NOMO-1 (cell line): ENCODE results near the gene NCLN.
"Not testable (repeated sequence)": the region's sequence is repeated elsewhere in the genome, so short reads cannot be mapped to it uniquely, and the experiment has no call there.

ENCODE experiments used
- DNase-seq, 2 experiments: peaks; one replicate each; lab custom pipeline; 2025; ENCODE audit not compliant: unreplicated experiment in 2 of 2; lab: John Stamatoyannopoulos, UW

NCLN gene

DNA sequence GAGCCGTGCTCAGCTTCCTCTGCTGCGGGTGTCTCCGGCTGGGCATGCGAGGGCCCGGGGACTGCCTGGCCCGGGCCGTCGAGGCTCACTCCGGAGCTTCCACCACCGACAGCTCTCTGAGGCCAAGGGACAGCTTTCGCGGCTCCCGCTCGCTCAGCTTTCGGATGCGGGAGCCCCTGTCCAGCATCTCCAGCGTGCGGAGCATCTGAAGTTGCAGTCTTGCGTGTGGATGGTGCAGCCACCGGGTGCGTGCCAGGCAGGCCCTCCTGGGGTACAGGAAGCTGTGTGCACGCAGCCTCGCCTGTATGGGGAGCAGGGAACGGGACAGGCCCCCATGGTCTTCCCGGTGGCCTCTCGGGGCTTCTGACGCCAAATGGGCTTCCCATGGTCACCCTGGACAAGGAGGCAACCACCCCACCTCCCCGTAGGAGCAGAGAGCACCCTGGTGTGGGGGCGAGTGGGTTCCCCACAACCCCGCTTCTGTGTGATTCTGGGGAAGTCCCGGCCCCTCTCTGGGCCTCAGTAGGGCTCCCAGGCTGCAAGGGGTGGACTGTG is 5.9 kb upstream of the NCLN start:
- DNase-seq = no peak

DNA sequence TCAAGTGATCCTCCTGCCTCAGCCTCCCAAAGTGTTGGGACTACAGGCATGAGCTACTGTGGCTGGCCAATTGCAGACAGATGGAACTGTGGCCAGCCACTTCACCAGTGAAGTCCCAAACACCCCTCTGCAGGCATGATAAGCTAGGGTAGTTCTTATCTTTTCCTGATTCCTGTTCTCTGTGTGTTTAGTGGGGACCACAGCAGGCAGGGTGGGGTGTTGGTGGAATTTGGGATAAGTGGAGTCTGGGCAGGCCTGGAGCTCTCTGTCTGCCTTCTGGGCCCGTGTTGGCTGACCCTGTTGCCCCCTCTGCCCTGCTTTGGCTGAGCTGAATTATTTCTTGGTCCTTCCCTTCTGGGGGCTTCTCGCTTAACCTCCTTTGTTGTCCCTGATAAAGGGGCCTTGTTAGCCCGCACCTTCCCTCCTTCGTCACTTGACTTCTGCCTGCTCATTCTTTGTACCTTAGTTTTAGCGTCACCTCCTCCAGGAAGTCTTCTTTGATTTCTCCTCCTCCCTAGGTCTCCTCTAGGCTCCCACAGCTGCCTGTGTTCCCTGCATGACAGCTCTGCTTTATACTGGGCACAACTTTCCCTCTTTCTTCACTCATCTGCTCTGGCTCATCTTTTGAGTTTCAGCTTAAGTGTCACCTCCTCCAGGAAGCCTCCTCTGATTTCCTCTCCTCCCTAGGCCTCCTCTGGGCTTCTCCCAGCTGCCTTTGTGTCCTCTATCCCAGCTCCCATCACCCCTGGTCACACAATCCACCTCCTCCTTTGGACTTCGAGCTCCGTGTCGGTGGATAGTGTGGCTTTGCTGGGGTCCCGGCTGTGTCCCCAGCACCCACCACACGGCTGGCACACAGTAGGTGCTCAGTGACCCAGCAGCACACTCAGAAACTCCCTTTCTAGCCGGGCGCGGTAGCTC is 1.7 kb upstream of the NCLN start:
- no peak for DNase-seq

DNA sequence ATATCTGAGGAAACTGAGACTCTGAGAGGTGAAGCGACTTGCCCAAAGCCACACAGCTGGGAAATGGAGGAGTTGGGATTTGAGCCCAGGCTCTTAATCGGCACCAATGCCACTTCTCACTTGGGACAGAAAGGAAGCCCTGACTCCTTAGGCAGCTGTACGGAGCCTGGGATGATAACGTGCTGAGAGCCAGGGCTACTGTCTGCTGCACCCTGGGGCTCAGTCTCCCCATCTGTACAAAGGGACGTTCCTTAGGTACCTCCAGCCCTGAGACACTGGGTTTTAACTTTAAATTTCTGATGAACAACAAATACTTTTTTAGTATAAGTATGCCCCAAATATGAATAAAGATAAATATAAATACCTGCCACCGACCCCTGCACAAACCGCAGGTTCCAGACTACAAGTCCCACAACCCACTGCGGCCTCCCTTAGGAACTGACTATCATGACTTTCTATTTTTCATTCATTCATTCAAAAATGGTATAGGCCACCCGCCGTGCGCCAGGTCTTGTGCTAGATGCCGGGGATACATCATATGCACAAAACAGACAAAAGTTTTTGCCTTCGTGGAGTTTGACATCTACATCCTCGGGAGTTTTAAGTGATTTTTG is 776 bp upstream of the NCLN start:
- DNase-seq = peak; percentile 79 to 80

DNA sequence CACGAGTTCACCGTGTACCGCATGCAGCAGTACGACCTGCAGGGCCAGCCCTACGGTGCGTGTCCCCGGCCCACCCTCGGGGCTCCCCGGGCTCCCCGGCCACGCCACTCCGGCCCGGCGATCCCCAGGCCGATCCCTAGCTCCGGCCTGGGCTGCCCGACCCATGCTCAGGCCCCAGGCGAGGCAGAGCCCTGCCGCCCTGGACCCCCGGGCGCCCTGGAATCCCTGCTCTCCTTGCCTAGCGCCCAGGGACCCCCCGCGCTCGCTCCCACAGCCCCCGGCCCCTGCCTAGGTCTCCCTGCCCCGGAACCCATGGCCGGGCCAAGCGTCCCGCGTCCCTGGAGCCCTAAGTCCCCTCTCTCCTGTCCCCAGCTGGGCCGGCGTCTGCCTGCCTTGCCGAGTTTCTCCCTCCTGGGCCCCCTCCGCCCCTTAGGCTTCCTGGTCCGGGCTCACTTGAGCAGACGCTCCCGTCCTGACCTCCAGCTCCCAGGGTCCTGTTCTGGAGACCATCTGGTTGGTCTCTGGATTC is 494 bp downstream of the NCLN start:
- no peak for DNase-seq

DNA sequence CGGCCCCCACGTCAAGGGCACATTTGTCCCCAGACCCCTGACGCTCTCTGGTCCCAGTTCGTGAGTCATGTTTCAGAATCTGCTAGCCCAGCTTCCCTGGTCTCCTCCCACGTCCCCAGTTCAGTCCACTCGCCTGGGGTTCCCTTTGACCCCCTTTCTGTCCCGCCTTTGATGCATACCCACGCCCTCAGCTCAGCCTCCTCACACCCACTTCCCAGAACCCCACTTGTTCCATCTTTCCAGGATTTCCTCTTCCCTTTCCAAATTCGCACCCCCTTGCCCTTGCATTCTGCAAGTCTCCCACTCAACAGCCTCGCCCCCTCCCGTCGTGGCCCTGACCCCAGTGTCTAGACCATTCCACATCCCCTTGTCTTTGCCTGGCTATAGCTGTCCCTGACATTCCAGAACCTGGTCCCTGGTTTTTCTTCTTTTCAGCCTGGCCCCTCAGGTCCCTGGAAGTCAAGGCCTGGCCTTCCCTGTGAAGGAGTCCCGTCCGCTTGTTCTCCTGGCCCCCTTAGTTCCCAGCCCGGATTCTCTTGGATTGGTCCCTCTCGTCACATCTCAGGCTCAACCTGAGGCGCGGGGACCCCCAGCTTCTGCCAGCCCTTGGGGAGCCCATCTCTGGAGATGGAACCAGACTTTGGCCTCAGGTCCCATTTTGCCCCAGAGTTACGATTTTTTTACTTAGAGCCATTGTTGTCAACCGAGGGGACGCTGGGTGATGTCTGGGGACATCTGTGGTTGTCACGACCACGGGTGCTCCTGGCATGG is 1.3 kb downstream of the NCLN start:
- no peak for DNase-seq

DNA sequence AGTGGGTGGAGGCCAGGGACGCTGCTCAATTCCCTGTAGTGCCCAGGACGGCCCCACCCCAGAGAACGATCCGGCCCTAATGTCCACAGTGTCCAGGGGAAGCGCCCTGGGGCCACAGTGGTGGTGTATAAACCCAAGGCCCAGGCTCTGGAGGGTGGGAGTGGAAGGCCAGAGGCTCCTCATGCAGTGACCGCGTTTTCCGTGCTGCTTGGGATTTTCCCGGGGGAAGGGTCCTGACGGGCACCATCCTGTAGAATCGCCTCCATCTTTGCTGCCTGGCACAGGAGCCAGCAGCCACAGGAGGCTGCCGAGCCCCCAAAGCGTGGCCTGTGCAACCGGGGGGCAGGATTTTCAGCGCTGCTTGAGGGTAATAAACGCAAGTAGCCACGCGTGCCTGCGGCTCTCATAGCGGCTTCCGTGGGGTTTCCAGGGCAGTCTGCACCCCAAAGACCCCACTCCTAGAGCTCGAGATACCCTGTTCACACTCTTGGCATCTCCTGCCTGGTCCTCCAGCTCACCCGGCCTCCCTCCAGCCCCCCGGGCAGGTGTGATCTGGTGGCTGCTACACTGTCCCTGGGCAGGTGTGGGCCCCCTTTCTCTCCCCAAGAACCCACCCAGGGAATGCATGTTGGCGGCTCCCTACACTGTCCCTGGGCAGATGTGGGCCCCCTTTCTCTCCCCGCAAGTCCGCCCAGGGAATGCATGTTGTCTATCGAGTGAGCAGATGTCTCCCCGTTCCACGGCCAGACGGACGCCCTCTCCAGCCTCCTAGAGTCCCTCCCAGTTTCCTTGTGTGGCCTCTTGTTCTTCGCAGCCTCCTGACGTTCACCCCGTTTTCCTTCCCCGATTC is 2.2 kb downstream of the NCLN start:
- no peak for DNase-seq

DNA sequence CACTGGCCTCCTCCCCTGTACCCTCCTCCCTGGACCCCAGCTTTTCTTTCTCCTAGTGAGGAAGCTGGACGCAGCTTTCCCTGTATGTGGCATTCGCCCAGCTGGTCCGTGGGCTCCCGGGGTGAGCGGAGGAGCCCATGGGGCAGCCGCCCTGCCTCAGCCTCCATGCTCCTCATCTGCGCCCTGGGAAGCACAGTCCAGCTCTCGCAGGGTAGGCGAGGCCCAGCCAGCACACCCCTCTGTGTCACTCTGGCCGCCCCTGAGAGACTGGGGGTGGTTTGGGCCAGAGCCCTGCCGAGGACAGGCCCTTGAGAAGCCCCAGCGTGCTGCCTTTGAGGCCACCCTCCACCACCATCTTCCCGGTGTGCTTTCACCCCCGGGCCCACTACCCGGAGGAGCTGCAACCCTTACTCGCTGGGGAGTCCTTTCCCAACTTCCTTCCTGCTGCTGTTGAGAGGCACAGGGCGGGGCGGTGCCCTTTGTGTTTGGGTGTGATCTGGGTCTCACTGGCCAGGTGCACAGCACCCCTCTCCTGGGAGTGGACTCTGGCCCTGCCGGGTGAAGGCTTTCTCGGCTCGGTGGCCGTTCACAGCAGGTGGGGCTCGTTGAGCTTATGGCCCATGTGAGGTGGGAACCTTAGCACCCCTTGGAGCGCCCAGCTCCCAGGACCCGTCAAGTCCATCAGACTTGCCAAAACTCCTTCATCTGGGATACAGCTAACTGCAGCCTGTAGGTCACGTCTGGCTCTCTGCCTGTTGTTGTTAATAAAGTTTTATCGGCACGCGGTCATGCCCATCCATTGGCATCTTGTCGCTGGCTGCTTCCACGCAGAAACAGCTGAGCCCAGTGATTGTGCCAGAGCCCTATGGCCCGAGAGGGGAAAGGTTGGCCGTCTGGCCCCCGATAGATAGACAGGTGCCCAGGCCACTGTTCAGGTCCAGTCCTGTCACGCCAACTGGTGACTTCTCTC is 3.2 kb downstream of the NCLN start:
- peak in 1 of 2 experiments; percentile 33 for DNase-seq

DNA sequence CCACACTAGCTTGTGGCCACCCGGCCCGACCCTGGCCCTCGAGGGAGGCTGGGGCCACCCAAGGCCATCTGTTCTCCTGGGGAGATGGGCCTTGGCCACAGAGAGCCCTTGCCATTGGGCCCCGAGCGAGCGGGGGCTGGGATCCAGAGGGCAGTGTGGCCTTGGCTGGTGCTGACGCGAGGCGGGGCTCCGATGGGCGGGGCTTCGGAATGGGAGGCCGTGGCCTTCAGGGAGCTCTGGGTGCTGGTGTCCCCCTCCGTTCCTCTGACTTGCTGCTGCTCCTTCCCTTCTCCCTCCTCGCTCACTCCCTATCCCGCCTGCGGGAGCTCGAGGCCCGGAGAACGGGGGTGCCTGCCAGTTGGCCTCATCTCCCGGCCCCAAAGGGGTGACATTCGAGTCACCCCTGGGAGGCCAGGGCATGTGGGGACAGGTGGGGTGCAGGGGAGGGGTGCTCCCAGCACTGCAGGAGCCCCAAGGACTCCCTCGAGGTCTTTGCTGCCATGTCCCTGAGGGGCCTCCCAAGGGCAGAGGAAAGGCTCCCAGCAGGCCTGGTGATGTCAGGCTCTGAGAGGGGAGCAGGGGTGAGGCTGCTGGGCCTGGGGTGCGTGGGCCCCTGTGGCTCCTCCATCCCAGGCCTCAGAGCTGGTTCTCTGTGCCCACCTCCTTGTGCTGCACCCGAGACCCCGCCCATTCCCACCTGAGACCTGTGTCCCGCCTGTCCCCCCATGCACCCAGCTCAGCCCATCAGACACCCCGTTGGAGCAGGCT is 4.2 kb downstream of the NCLN start:
- DNase-seq = no peak

DNA sequence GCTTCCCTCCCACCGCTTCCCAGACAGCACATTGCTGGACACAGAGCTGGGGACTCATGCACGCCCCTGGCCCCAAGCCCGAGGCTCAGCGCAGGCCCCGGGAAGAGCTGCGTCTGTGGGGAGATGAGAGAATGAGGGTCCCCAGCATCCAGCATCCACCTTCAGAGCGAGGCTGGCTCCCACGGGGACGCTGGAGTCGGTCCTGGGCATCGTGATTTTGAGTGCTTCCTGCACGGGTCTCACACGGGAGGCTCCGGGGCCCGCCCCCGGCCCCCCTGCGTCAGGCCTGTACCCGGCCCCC is 4.7 kb downstream of the NCLN start:
- DNase-seq = no peak

DNA sequence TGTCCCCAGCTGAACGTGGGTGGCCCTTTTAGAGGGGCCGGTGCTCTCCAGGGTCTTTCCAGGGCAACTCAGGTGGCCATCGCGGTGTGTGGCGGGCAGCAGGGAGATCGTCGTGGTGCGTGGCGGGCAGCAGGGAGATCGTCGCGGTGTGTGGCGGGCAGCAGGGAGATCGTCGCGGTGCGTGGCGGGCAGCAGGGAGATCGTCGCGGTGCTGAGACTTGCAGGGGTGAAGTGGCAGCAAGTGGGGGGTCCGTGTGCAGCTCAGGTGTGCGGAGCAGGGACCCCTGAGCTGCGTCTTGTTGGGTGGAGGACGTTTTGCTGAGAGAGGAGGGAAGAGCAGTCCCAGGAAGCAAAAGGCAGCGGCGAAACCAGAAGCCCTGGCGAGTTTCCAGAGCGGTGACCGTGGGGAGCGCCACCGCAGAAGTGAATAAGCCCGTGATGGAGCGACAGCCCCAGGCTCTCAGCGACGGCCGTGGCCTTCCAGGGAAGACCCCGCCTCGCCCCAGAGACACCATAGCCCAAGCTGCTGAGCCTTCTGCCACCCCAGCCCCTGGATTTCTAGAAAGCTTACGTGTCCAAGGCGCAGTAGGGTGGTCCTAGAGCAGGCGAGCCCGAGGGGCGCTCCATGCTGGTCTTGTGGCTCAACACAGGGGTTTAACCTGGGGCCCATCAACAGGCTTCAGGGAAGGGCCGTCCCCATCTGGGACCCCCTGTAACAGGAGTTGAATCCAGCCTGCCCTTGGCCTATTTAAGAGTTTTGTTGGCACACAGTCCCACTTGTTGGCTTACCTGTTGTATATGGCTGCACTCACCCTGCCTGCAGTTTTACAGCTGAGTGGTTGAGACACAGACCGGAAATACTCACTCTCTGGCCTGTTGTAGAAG is 5.4 kb downstream of the NCLN start:
- no peak for DNase-seq

DNA sequence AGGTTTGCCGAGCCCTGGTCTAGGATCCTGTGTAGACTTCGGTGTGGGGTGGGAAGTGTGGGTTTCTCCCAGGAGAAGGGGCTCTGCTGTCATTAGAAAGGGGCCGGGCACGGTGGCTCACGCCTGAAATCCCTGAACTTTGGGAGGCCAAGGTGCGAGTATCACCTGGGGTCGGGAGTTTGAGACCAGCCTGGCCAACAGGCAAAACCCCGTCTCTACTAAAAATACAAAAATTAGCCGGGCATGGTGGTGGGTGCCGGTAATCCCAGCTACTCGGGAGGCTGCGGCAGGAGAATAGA is 6.0 kb downstream of the NCLN start:
- DNase-seq = not testable (repeated sequence)

DNA sequence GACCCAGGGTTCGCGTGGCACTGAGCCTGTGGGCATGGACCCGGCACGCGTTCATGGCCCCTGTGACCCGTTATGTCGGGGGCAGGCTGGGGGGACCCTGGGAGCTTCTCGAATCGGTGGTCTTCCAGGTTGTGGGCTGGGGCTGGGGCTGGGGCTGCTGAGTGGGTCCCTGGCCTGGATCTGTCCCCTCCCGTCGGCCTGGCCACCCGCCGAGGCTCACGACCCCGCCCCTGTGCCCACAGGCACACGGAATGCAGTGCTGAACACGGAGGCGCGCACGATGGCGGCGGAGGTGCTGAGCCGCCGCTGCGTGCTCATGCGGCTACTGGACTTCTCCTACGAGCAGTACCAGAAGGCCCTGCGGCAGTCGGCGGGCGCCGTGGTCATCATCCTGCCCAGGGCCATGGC is 6.5 kb downstream of the NCLN start:
- no peak for DNase-seq

DNA sequence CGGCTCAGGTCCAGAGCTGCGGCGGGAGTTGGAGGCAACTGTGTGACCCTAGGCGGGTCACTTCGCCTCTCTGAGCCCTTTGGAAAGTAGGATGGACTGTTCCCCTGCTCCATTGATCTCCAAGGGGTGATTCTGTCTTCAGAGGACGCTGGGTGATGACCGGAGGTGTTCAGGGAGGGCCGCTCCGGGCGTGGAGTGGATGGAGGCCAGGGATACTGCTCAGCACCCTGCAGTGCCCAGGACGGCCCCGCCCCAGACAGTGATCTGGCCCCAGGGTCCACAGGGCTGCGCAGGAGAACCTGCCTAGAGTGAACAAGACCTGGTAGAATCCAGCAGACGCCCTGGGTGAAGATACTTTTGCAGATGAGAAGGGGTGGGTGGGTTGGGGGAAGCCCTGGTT is 7.0 kb downstream of the NCLN start:
- no peak for DNase-seq

DNA sequence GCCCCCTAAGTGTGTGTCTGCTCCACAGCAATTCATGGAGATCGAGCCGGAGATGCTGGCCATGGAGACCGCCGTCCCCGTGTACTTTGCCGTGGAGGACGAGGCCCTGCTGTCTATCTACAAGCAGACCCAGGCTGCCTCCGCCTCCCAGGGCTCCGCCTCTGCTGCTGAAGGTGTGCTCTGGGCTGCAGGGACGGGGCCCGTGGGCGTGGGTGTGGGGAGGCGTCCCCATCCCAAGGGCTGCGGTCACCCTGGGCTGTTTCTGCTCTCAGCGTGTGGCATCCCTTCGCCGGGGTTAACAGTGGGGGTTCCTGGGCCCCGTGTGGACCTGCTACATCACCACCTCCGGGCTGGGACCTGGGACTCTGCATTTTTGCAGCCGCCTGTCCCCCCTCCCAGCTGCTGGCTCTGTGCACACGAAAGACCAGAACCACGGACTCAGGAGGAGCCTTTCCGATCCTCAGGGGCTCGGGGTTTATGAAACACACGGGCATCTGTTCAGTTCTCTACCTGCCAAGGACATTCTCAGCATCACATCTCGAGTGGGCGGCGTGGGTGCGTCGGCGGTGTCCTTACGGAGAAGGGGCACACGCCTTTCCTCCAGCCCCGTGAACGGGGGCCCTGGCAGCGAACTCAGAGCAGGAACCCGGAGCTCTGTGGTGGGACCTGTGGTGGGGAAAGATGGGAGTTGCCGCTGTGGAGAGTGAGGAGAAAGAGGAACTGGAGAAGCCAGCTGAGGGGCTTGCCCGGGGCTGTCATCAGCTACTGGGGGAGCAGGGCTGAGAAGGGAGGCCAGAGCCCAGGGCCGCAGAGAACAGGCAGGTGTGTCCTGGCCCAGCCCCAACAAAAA is 7.8 kb downstream of the NCLN start:
- peak in 1 of 2 experiments; percentile 4 for DNase-seq

DNA sequence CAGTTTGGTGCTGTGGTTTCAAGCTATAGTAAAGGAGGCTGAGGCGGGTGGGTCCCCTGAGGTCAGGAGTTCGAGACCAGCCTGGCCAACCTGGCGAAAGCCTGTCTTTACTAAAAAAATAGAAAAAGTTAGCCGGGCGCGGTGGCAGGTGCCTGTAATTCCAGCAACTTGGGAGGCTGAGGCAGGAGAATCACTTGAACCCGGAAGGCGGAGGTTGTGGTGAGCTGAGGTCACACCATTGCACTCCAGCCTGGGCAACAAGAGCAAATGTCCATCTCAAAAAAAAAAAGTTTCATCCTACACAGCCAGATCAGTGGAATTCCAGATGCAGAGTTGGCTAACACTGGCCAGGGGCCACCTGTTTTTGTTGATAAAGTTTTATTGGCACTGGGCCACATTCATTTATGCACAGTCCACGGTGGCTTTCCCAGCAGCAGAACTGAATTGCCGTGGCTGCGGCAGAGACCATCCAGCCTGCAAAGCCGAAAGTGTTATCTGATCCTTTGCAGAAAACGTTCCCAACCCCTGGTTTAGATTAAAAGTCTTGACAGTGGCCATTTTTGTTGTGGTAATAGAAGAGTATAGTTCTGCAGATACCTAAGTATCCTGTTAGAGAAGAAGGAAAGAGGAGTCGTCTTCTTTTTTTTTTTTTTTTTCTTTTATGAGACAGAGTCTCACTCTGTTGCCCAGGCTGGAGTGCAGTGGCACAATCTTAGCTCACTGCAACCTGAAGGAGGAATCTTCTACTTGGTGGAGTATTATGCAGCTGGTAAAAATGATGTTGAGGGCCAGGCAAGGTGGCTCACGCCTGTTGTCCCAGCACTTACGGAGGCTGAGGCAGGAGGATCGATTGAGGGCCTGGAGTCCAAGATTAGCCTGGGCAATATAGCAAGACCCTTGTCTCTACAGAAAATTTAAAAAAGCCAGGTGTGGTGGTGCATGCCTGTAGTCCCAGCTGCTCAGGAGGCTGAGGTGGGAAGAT is 8.7 kb downstream of the NCLN start:
- no peak for DNase-seq
